DOHH2 (cell line): ENCODE measurements around the gene SULF2.

ENCODE experiments used
- CTCF ChIP-seq: fragments of 200-600 bp; sonication (generic); IDR thresholded peaks from one replicate; pipeline ENCODE4 v1.5.1; 2014; ENCODE audit warnings: antibody characterized with exemption, mild to moderate bottlenecking, low read depth, low read length; ENCODE audit not compliant: poor library complexity, severe bottlenecking
- EZH2phosphoT487 ChIP-seq: fragments of 200-600 bp; sonication (generic); IDR thresholded peaks from 2 replicates; pipeline ENCODE4 v1.6.1; 2017; ENCODE audit warnings: borderline replicate concordance, mild to moderate bottlenecking, antibody characterized with exemption, low read length, moderate library complexity, mixed read lengths

- TF ChIP-seq CTCF = no peak
- TF ChIP-seq EZH2phosphoT487 = no peak
Measured at GRCh38 chr20:47711046-47711752, 74.1 kb downstream of the SULF2 start.
